NCI-H2227 (cell line): ENCODE data around the gene TM4SF5.

Experiments
- DNase-seq: peaks from one replicate; lab custom pipeline; 2025; ENCODE audit not compliant: unreplicated experiment; lab: John Stamatoyannopoulos, UW

Gene TM4SF5, protein sequence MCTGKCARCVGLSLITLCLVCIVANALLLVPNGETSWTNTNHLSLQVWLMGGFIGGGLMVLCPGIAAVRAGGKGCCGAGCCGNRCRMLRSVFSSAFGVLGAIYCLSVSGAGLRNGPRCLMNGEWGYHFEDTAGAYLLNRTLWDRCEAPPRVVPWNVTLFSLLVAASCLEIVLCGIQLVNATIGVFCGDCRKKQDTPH

DNA sequence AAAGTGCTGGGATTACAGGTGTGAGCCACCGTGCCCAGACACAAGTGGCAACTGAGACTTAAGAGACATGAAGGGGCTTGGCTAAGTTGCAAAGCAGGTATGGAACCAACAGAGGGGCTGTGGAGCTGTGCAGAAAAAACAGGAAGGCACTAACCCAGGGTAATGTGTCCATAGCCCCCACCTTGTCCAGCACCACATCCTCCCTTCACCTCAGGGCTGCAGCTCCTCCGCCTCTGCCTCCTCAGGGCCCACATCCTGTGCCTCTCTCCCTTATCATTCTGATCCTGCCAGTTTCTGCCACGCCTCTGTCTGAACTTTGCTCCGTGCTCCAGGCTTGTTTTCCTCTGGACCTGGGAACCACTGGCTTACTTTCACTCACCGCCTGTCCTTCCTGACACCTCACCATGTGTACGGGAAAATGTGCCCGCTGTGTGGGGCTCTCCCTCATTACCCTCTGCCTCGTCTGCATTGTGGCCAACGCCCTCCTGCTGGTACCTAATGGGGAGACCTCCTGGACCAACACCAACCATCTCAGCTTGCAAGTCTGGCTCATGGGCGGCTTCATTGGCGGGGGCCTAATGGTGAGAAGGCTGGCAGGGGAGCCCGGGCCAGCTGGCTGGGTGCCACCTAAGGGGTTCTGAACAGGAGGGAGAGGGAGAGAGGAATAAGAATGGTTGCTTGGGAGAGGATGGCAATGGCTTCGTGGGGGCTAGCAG lies at the start of gene TM4SF5:
Gene TM4SF5 (plus strand): TSS at position 368 of the 716 bp plus-strand sequence. CDS start 37 bp downstream, at position 405.
- peak; percentile 2 for DNase-seq

DNA sequence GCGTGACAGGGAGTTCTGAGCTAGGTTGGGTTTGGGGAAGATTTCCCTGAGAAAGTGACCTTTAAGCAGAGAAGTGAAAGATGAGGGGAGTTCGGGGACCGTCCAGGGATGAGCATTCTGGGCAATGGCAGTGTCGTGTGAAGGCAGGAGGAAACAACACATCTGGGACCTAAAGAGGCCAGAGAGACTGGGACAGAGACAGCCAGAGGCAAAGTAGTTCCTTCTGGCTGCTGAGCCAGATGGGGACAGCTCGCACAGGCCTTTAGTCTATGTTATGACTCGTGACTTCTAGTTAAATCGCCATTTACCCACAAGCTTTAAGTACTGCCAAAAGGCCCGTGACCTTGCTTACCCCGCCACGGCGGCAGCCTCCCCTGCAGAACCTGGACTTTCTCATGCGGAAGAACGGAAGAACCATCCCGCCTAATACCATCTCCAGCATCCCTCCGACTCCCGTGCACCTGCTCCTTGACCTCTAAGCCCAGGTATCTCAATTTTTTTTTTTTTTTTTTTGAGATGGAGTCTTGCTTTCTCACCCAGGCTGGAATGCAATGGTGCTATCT lies 48.9 kb upstream of the TM4SF5 start:
- no peak for DNase-seq

DNA sequence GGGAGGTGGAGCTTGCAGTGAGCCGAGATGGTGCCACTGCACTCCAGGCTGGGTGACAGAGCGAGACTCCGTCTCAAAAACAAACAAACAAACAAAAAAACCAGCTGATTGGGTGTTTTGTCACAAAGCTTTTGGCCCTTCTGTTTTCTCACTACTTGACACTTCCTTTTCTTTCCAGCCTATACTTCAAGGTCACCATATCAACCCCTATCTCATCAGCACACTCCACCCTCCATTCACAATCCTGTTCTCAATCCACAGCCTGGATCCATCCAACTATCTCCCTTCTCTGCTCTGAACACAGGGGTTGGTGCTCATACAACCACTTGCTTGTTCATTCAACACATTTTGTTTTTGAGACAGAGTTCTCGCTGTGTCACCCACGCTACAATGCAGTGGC lies 47.0 kb upstream of the TM4SF5 start:
- no peak for DNase-seq

DNA sequence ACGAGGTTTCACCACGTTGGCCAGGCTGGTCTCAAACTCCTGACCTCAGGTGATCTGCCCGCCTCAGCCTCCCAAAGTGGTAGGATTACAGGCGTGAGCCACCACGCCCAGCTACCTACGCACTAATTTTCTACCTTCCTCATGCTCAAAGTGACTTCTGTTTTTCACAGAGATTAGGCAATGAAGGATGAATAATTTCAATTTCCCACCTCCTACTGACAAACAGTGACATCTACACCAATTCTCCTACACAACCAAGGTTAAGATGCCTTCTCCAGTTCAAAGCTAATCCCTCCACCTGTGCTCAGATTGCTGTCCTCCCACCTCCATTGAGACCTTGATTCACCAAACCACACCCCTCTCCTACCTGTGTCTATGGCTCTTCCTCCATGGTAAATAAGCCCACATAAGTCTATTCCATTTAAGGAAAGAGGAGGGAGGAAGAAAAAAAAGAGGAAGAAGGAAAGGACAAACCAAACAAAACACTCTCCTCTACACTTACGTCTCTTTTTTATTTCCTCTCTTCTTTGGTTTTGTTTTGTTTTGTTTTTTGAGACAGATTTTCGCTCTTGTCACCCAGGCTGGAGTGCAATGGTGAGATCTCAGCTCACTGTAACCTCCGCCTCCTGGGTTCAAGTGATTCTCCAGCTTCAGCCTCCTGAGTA lies 45.9 kb upstream of the TM4SF5 start:
- no peak for DNase-seq

DNA sequence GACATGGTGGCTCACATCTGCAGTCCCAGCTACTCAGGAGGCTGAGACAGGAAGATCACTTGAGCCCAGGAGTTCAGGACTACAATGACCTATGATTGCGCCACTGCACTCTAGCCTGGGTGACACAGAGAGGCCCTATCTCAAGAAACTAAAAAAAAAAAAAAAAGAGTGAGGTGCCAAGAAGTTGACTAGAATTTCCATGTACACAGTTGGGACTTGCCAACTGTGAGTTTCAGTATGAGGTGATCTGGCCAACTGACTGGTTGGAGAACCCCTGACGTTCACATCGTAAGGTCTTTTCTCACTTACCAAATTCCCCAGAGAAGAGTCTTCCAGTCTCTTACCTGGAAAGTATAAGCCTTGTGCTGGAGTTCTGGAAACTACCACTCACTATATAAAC lies 43.6 kb upstream of the TM4SF5 start:
- no peak for DNase-seq

DNA sequence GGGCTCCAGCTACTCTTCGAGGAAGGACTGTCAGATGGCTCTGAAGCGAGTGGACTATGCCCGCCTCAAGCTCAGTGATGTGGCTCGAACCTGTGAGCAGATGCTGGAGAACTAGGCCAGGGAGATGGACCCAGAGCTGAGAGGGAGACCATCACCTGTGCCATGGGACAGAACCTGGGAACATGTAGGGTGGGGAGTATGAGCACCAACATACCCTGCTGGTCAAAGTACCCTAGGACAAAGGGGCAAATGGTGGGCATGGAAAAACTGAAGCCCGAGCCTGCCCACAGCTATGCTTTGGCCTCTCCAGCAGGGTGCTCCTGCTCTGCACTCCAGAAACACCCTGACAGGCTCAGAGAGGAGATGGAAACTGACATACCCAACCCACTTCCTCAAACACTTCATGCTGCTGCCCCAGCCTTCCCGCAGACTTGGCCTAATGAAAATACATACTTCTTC lies 38.6 kb upstream of the TM4SF5 start:
- DNase-seq: no peak

DNA sequence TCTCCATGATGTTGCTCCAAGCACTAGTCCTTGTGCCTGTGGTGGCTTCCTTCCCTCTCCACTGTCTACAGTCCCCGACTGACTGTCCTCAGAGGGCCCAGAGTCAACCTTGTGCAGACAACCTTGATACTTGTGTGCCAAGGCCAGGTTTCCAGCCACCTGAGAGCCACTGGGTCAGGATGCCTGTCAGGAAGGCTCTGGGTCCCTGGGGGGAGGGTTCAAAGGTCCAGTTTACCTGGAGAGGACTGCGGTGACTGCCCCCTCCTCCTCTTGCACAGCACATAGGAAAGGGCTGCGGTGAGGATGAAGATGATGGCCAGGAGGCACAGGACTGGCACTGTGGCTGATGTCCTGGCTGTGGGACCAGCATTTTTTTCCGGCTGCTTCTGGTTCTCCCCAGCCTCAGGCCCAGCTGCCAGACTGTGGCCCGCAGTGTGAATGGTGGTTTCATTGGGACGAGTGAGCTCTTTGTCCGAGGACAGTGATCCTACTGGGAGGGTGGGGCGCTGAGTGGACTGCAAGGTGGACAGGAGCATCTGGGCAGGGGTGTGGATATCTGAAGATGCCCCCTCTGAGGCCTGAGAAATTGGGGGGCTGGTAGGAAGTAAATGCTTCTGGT lies 36.7 kb upstream of the TM4SF5 start:
- no peak for DNase-seq

DNA sequence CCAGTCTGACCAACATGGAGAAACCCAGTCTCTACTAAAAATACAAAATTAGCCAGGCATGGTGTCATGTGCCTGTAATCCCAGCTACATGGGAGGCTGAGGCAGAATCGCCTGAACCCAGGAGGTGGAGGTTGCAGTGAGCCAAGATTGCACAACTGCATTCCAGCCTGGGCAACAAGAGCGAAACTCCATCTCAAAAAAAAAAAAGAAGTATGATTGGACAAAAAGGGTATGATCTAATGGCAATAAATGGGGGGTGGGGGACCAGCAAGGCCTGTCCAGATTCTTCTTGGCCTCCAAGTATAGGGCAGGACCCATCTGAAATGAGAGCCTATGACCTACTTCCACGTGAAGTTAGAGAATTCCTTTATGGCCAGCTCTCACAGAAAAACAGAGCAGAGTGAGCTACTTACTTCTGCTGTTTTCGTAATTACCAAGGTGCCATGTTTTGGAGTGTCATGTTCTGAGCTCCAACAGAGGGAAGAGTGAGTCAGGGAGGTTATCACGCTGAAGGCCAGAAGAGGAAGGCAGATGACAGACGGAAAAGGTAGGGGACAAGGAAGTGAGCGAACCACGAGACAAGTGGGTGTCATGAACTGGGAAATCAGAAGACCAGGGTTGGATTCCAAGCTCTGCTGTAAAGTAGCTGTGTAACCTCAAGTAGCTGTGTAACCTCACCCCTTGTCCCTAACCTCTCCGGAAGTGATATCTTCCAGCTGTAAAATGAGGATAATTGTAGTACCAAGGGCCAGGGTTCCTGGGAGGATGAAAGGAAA lies 35.6 kb upstream of the TM4SF5 start:
- DNase-seq: no peak

DNA sequence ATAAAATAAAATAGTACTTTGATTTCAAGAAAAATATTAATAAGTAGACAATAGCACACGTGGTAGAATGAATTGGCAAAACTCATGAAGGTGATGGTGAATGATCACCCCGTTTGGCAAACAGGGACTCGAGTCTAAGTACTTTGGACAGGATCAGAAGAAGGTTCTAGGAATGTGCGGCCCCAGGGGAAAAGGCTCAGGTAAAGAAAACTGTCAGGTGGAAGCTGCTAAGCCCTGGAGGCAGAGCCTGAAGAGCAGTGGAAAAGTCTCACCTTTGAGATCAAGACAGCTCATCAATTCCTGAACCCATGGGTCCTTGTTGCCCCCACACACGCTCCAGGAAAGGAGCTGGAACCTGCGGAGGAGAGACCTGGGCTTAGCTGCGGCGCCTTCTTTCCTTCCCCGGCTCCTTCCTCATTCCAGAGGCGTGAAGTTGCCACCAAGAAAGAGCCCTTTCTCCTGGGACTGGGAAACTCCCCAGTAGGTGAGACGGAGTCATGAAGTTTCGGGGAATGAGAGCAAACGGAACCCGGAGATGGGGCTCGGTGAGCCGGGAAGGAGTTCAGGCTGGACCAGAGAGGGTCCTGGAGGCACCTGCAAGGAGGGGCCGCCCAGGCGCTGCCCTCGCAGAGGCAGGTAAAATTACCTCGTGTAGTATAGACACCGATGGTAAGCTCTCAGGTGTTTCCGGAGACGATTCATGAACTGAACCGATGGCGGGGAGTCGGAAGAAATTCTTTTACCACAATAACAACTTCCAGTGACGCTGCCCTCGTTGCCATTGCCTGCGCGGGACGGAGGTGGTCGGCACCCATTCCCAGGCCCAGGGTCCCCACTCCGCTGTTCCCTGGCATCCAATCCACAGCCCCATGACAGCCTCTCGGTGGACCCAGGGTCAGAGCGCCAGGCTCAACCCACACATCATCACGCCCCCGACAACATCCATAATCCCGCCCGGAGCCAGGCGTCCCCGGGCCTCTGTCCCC lies 33.3 kb upstream of the TM4SF5 start:
- no peak for DNase-seq

DNA sequence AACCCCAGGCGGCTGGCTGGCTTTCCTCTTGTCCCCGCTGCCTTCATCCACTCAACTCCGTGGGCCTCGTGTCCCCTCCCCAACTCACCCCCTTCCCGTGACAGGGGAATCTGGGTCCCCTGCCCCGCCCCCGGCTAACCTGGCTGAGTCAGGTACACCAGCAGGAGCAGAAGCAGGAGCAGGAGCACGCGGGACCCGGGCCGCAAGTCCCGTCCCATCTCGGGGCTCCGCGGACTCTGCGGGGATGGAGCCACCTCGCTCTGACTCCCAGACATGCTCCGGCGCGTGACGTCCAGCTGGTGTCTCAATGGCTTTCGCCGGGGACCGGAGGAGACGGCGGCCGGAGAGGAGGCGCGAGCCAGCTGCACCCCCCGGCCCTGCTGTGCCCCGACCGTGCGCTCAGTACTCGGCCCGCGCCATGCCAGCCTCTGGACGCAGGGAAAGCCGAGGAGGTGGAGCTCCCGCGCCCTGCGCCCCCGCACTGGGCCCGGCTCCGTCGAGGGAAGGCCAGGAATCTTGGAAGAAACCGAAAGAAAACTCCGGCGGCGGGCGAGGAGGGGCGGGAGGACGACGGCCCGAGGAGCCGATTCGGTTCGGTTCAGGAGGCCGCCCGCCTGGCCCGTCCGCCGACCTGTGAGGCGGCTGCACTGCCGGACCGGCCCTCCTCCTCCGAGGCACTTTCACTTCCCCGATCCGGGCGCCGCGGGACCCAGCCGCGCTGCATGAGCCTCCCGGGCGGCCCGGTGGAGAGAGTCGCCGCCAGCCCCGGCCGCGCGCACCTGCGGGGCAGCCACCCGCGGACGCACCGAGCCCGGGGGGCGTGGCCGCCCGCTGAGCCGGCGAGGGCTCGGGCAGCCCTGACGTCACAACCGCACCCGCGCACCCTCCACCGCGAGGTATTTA lies 32.3 kb upstream of the TM4SF5 start, which contains the start of the genes CXCL16 and ZMYND15:
Gene CXCL16 (minus strand): TSS at position 807 of the 903 bp plus-strand sequence. CDS start 589 bp downstream, at position 218.
Gene ZMYND15 (plus strand): TSS at position 712 of the 903 bp plus-strand sequence. CDS start 716 bp downstream, outside the sequence.
- no peak for DNase-seq

DNA sequence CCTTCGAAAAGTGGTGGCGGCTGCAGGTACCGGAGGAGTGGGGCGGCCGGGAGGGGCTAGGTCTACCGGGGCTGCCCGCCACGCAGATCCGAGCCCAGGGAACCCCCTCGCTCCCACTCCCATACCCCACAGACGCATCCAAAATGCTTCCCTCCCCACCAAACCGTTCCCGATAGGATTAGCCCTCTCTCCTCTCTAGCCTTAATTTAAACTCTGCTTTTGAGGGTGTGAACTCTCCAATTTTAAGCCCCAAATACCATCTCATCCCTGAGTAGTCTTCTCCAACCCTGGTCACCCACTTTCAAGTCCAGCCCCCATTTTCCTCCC lies 31.7 kb upstream of the TM4SF5 start:
- DNase-seq: no peak

DNA sequence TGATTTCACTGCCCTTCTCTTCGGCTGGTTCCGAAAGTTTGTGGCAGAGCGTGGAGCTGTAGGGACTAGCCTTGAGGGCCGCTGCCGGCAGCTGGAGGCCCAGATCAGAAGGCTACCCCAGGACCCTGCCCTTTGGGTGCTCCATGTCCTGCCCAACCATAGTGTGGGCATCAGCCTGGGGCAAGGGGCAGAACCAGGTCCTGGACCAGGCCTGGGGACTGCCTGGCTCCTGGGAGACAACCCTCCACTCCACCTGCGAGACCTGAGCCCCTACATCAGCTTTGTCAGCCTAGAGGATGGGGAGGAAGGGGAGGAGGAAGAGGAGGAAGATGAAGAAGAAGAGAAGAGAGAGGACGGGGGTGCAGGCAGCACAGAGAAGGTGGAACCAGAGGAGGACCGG lies 31.1 kb upstream of the TM4SF5 start:
- no peak for DNase-seq

DNA sequence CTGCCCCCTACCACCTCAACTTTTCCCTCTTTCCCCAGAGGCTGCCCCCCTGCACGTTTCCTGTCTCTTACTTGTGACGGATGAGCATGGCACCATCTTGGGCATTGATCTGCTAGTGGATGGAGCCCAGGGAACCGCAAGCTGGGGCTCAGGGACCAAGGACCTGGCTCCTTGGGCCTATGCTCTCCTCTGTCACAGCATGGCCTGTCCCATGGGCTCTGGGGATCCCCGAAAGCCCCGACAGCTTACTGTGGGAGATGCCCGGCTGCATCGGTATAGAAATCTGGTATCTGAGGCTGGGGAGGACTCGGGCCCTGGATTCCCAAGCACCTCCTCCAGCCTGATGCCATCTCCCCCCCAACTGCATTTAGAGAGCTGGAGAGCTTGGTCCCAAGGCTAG lies 30.1 kb upstream of the TM4SF5 start:
- no peak for DNase-seq

DNA sequence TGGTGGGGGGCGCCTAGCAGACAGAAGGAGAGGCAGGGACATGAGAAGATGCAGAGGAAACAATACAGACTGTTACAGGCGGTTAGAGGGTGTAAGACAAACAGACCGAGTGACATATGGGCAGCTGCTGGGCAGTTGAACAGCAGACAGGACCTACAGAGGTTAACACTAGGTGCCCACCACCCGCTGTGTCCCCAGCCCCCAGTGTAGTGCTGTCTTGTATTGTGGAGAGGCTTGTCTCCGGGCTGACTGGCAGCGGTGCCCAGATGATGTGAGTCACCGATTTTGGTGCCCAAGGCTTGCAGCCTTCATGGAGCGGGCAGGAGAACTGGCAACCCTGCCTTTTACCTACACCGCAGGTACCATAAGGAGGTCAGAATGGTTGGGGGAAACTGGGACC lies 29.6 kb upstream of the TM4SF5 start:
- no peak for DNase-seq

DNA sequence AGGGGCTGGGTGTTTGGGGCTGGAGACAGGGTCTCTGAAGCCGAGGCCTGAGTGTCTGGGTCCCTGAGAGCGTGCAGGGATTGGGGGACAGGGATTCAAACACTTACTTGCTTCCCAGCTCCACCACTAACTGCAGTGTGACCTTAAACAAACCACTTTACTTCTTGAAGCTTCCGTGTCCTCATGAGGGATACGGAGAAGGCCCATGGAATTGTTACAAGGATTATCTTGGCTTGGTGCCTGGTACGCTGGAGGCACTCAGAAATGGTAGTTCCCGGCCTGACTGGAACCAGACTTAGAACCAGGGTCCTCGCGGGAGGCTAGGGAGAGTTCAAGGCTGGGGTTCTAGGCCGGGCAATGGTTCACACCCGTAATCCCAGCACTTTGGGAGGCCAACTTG lies 29.1 kb upstream of the TM4SF5 start:
- DNase-seq: no peak

DNA sequence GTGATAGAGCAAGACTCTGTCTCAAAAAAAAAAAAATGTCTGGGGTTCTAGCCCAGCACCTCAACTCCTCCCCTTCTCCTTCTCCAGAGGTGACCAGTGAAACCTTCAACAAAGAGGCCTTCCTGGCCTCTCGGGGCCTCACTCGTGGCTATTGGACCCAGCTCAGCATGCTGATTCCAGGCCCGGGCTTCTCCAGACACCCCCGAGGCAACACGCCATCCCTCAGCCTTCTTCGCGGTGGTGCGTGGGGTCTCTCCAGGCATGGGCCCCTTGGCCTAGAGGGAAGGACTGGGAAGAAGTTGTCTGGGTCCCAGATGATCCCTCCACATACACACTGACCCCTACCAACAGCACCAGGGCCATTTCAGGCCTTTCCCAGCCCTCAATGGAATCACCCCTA lies 28.5 kb upstream of the TM4SF5 start:
- DNase-seq: no peak

DNA sequence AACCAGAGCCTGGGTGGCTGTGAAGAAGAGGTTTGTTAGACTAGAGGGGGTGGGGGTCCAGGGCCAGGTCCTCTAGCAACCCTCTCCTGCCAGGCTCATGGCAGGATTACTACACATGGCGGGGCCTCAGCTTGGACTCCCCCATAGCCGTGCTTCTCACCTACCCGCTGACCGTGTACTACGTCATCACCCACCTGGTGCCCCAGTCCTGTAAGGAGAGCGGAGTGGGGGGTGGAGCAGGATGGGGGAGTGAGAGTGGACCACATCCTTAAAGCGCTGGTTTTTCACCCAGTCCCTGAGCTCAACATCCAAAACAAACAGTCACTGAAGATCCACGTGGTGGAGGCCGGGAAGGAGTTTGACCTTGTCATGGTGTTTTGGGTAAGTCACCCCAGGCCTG lies 27.8 kb upstream of the TM4SF5 start:
- DNase-seq: no peak
